AG08395 (cell line): ENCODE results near the gene TMEM63A.

ENCODE experiments used
- DNase-seq: peaks from one replicate; pipeline ENCODE4 v3.0.0; 2012; ENCODE audit warnings: mixed read lengths, low spot score

TMEM63A gene

GRCh38 chr1:225866061-225866837 lies 15.9 kb downstream of the TMEM63A start:
- DNase-seq: peak; percentile 37

- no peak for DNase-seq
Measured at GRCh38 chr1:225865514-225865913, 16.7 kb downstream of the TMEM63A start.

GRCh38 chr1:225863167-225863566 lies 19.0 kb downstream of the TMEM63A start:
- DNase-seq: no peak

- no peak for DNase-seq
Measured at GRCh38 chr1:225862581-225862950, 19.6 kb downstream of the TMEM63A start.

GRCh38 chr1:225861834-225862580 lies 20.2 kb downstream of the TMEM63A start:
- DNase-seq: no peak

- DNase-seq: no peak
Measured at GRCh38 chr1:225860876-225861441, 21.2 kb downstream of the TMEM63A start.

GRCh38 chr1:225860107-225860506 lies 22.1 kb downstream of the TMEM63A start:
- no peak for DNase-seq

GRCh38 chr1:225859151-225859550 lies 23.0 kb downstream of the TMEM63A start:
- no peak for DNase-seq

GRCh38 chr1:225857256-225857655 lies 24.9 kb downstream of the TMEM63A start:
- no peak for DNase-seq

- DNase-seq: no peak
Measured at GRCh38 chr1:225855503-225856300, 26.5 kb downstream of the TMEM63A start.

GRCh38 chr1:225853441-225853840 lies 28.7 kb downstream of the TMEM63A start:
- DNase-seq: no peak

- DNase-seq: no peak
Measured at GRCh38 chr1:225852413-225853124, 29.6 kb downstream of the TMEM63A start.

- DNase-seq: no peak
Measured at GRCh38 chr1:225851805-225852204, 30.4 kb downstream of the TMEM63A start.

GRCh38 chr1:225850370-225850769 lies 31.8 kb downstream of the TMEM63A start:
- no peak for DNase-seq

- no peak for DNase-seq
Measured at GRCh38 chr1:225849925-225850324, 32.3 kb downstream of the TMEM63A start.

GRCh38 chr1:225848030-225848955 lies 33.9 kb downstream of the TMEM63A start:
- no peak for DNase-seq

- DNase-seq: no peak
Measured at GRCh38 chr1:225847610-225848009, 34.6 kb downstream of the TMEM63A start.

- DNase-seq: no peak
Measured at GRCh38 chr1:225846331-225847310, 35.6 kb downstream of the TMEM63A start.

GRCh38 chr1:225845571-225846259 lies 36.5 kb downstream of the TMEM63A start:
- DNase-seq: peak; percentile 81
